A549 treated with Mapracorat at 1 μM for 4 hours (cell line): Measurements from ENCODE around the gene NASP. TPM values are rescaled to one million over a fixed set of nuclear protein-coding genes. Genes with fewer than 3 reads are reported as not detected.

ENCODE experiments used
- total RNA-seq: library from RNA; stranded (reverse); fragments of 200-300 nt; extraction: Qiagen RNA extraction; gene quantifications from 5 replicates; pipeline ENCODE4 v1.2.3, GENCODE V29; 2022

Gene NASP, protein sequence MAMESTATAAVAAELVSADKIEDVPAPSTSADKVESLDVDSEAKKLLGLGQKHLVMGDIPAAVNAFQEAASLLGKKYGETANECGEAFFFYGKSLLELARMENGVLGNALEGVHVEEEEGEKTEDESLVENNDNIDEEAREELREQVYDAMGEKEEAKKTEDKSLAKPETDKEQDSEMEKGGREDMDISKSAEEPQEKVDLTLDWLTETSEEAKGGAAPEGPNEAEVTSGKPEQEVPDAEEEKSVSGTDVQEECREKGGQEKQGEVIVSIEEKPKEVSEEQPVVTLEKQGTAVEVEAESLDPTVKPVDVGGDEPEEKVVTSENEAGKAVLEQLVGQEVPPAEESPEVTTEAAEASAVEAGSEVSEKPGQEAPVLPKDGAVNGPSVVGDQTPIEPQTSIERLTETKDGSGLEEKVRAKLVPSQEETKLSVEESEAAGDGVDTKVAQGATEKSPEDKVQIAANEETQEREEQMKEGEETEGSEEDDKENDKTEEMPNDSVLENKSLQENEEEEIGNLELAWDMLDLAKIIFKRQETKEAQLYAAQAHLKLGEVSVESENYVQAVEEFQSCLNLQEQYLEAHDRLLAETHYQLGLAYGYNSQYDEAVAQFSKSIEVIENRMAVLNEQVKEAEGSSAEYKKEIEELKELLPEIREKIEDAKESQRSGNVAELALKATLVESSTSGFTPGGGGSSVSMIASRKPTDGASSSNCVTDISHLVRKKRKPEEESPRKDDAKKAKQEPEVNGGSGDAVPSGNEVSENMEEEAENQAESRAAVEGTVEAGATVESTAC
- total RNA-seq: 103 to 152 TPM (median 120 TPM) in 5 replicates

DNA sequence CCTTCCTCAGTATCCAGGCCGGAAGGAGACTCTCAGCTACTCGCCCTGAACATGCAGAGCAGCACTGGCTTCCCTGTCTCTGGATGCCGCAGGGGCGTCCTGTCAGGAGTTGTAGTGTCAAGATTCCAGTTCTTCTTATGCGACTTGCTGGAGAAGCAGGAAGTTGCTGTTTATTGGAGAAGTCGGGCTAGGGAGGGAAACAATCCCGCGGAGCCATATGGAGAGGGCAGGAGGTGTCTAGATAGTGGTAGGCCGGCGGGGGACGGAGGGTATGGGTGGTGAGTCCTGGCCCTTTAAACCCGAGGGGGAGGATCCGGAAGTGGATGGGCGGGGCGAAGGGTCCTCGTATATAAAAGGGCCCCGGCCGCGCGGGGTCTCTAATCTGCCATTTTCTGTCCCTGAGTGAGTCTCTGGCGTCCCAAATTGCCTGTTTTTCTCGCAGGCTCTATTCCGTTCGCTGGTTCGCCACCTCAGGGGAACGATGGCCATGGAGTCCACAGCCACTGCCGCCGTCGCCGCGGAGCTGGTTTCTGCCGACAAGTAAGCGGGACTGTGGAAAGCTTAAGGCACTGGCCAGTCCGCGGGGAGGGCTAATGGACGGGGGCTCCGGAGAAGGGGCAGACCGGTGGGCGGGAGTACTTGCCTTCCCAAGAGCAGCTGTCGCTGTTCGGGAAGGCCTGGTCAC is at the start of gene NASP:
Gene NASP, plus strand, starts transcription at position 376 of the 685 bp plus-strand sequence. Its CDS starts 106 bp downstream, at position 482.

DNA sequence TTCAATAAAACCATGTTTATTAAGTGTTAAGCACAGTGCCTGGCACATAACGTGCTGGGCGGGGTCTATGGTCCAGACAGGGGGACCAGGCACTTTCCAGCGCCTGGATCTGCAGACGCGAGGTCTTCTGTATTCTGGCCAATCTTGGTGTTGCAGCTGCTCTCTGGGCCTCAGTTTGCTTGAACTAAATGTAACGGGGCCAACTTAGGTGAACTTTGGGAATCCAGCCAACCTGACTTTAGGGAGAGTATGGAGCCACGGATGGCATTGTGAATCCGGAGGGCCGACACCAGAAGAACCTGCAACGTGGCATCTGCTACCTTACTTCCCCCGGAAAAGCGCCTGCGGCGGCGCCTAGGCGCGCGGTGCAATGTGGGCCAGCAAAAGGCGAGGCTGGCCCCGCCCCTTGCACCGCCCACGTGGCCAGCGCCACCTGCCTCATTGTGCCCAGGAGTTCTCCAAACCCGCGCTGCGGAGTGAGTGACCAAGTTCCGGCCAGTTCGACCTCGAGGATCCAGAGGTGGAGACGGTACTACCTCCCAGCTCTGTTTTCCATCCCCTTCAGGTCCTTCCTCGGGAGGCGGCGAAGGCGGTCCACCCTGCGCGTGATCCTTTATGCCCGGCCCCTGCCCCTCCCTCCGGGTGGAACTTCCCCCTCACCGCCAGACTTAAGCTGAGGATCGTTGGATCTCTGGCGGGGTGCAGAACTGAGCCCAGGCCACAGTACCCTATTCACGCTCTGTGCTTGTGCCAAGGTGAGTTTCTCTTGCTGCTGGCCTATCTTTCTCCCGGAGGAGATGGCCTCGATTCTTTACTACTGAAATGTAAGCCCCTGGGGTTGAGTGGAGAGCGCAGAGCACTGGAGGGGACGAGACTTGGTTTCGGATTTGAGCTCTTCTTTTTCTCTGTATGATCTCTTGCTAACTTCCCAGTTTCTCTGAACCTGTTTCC is 33.2 kb upstream of the NASP start, which contains the start of gene AKR1A1:
Gene AKR1A1, plus strand, starts transcription at position 426 of the 951 bp plus-strand sequence. CDS start 10,969 bp downstream, outside the sequence.

DNA sequence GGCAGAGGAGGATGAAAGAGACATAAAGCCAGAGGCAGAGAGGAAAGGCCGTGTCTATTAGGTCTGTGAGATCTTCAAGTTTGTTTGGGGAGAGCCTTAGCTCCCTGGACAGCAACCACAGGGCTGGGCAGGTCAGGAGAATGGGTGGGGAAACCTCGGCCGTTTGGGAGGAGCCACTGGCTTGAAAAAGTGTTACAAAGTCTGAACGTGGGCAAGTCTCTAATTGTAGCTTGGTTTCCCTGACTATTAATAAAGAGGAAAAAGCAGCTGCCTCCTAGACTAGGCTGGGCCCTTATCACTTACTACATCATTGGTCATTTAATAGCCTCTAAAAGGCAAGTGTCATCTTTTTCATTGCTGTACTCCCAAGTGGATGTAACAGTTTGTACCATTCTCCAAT is 40.1 kb downstream of the NASP start, which contains the start of gene CCDC17:
Gene CCDC17, minus strand, starts transcription at position 83 of the 400 bp plus-strand sequence. CDS start 145 bp downstream, outside the sequence.

Other genes starting within 250 kb of the NASP start
- gene TOE1, start 243.9 kb upstream of the NASP start, total RNA-seq: 11.0 to 13.1 TPM (median 12.6 TPM) in 5 replicates
- 6.0 to 9.9 TPM (median 9.0 TPM) in 5 replicates for gene MUTYH, start 243.6 kb upstream of the NASP start, total RNA-seq
- gene TESK2, start 92.9 kb upstream of the NASP start, total RNA-seq: 0.11 to 0.24 TPM (median 0.17 TPM) in 5 replicates
- gene CCDC163, start 84.0 kb upstream of the NASP start, total RNA-seq: 1.3 to 2.2 TPM (median 1.7 TPM) in 5 replicates
- 1.8 to 2.1 TPM (median 1.9 TPM) in 5 replicates for gene MMACHC, start 83.7 kb upstream of the NASP start, total RNA-seq
- 1,960 to 2,273 TPM (median 1,986 TPM) in 5 replicates for gene PRDX1, start 62.2 kb upstream of the NASP start, total RNA-seq
- 69.1 to 77.1 TPM (median 75.8 TPM) in 5 replicates for gene AKR1A1, start 33.2 kb upstream of the NASP start, total RNA-seq
- 0.14 to 0.36 TPM (median 0.28 TPM) in 5 replicates for gene CCDC17, start 40.0 kb downstream of the NASP start, total RNA-seq
- gene GPBP1L1, start 102.5 kb downstream of the NASP start, total RNA-seq: 31.7 to 44.7 TPM (median 33.6 TPM) in 5 replicates
- gene TMEM69, start 104.1 kb downstream of the NASP start, total RNA-seq: 16.2 to 22.8 TPM (median 19.7 TPM) in 5 replicates
- gene IPP, start 166.6 kb downstream of the NASP start, total RNA-seq: 4.1 to 6.0 TPM (median 5.0 TPM) in 5 replicates
- 16.0 to 18.4 TPM (median 18.1 TPM) in 5 replicates for gene MAST2, start 219.6 kb downstream of the NASP start, total RNA-seq